Mucosa of descending colon (tissue), 3 donors: ENCODE measurements around the gene SCCPDH. TPM values are rescaled to one million over a fixed set of nuclear protein-coding genes. Genes with fewer than 3 reads are reported as not detected.

Experiments used
- ATAC-seq: fragments of 200-7000 bp; cut with Tn5 transposase; one replicate; pipeline ENCODE4 v1.9.1; 2020; ENCODE audit warnings: mild to moderate bottlenecking, moderate library complexity
- DNase-seq, 3 donors: peaks; one replicate each; pipeline ENCODE4 v3.0.0-alpha.2; 2020
- H3K36me3 ChIP-seq: fragments of 200-600 bp; one replicate; pipeline ENCODE4 v1.8.0; 2021; ENCODE audit warnings: low read depth, mild to moderate bottlenecking
- H3K4me1 ChIP-seq: fragments of 200-600 bp; one replicate; pipeline ENCODE4 v1.8.0; 2021; ENCODE audit warnings: low read depth, mild to moderate bottlenecking
- H3K4me3 ChIP-seq: fragments of 200-600 bp; one replicate; pipeline ENCODE4 v1.8.0; 2021; ENCODE audit warnings: mild to moderate bottlenecking
- H3K9me3 ChIP-seq: fragments of 200-600 bp; one replicate; pipeline ENCODE4 v1.8.0; 2021; ENCODE audit warnings: mild to moderate bottlenecking
- intact Hi-C, 2 donors: fragments of 100-400 bp; cut with DNase I in 1 of 2; cut with micrococcal nuclease in 1 of 2; formaldehyde crosslinking; loops; one replicate each; pipeline versions ENCODE4 v1.11.0 to v1.11.1; 2022; cut with DNase I, micrococcal nuclease
- total RNA-seq, 3 donors: library from RNA; stranded (reverse); fragmentation: NEBNext Ultra II Directional in 2 of 3; extraction: Animal tissue kit (Norgen Biotek cat#: 25700) in 2 of 3; gene quantifications; one replicate each; pipeline versions ENCODE4 v1.2.1 to v1.2.4, GENCODE V29; 2021 to 2023
- TF ChIP-seq, protein P1 (sequence below): fragments of 200-600 bp; IDR thresholded peaks from one replicate; pipeline ENCODE4 v1.8.0; 2022; ENCODE audit warnings: antibody characterized with exemption, mild to moderate bottlenecking
- donor health status: DM: no; HTN: no; CAD: no; lungs with moderate emphysema.
- donor health status: DM: no; HTN: no; CAD: no.
- donor health status: DM: no; HTN: yes; CAD: no.

SCCPDH gene
- total RNA-seq, 3 donors from 2014 or later: 15.5 to 31.5 (median 27.5) TPM

DNA sequence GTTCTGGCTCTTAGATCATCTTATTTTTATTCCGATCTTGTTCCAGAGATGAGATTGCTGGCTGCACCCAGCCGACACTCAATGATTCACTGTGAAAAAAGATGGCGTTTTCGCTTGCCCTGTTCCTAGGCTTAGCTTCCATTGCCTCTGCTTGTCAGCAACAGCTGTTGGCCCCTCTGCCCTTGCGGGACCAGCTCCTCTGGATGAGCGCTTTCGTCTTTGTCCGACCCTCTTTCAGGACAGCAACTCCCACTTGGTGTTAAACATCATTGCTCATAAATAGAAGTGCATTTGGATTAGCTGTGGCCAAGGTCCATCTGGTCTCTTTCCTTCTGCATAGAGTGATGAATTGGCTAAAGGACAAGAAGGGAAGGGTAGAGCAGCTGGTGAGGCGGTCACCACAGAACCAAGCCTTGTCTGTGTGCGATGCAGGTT, 43.5 kb upstream of the SCCPDH start:
- no peak for DNase-seq
- intact Hi-C loops: no loop called here

DNA sequence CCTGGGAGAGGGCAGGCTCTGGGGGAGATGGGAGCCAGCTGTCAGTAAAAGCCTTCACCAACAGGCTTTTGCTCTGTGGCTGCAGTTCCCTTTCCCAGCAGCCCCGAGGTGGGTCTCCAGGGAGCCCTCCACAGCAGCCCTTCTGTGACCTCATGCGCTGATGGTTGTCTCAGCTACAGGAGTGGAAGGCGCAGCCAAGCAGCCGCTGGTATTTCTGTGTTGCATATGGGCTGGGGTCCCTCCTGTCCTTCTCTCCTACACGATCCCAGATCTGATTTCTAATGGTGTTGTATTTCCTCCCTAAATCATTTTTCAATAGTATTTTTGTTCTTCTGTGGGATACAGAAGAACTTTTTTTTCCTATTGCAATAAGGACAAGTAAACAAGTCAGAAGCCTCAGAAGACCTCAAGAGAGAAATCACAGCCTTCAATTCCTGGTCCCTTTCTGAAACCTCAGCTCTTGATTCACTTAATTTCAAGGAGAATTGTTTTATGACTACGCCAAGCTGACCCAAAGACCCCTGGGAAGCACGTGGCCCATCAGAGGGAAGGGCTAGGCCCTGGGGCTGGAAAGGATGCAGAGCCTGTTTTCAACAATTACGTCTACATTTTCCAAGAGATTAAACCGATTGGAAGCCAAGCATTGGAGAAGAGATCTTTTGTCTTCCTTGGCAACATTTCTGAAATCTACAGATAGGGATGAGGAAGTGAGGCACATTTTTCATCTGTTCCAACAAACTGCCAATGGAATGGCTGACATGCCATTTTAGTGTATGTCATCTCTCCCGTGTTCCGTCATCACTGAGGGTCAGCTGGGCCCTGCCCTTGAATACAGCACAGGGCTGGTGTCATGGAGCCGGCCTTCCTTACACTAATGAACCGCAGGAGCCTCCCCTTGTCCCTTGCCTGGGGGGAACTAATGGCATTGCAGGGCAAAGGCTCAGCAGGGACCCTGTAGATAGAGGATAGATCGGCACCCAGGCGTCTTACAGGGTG, 42.0 kb upstream of the SCCPDH start:
- Histone ChIP-seq H3K4me3 (no peak overlapping the region), H3K4me1 (peaks cover 27% of the 10 kb centered on the region), H3K9me3 (no peaks in the 10 kb centered on the region), H3K36me3 (no peaks in the 10 kb centered on the region)
- intact Hi-C loops: no loop called here
- ATAC-seq: no peak
- TF ChIP-seq, protein P1, sequence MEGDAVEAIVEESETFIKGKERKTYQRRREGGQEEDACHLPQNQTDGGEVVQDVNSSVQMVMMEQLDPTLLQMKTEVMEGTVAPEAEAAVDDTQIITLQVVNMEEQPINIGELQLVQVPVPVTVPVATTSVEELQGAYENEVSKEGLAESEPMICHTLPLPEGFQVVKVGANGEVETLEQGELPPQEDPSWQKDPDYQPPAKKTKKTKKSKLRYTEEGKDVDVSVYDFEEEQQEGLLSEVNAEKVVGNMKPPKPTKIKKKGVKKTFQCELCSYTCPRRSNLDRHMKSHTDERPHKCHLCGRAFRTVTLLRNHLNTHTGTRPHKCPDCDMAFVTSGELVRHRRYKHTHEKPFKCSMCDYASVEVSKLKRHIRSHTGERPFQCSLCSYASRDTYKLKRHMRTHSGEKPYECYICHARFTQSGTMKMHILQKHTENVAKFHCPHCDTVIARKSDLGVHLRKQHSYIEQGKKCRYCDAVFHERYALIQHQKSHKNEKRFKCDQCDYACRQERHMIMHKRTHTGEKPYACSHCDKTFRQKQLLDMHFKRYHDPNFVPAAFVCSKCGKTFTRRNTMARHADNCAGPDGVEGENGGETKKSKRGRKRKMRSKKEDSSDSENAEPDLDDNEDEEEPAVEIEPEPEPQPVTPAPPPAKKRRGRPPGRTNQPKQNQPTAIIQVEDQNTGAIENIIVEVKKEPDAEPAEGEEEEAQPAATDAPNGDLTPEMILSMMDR: no peak
- no peak for DNase-seq

More for the DNA sequence above, 43.5 kb upstream of the SCCPDH start:
- Histone ChIP-seq H3K4me3 (no peak overlapping the region), H3K36me3 (no peaks in the 10 kb centered on the region), H3K4me1 (peaks cover 29% of the 10 kb centered on the region), H3K9me3 (no peaks in the 10 kb centered on the region)
- peak; percentile 50 for ATAC-seq
- TF ChIP-seq, protein P1: no peak

DNA sequence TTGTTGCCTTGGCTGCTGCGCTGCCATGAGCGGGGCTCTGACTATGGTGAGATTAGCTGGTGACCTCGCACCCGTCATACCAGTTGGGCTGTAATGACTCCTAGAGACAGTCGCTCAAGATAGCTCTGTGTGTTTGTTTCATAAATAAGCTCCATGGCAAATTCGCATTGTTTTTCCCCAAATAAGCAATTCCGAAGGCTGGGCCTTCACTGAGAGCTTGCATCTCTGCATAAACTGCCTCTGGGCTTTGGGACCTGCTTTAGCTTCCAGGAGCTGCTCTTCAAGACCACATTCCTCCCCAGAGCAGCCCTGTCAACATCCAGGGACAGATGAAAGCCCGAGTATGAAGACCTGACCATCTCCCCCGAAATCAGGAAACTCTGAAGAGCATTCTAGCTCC, 40.7 kb upstream of the SCCPDH start:
- Histone ChIP-seq H3K4me3 (no peak overlapping the region), H3K9me3 (no peaks in the 10 kb centered on the region), H3K36me3 (no peaks in the 10 kb centered on the region), H3K4me1 (peaks cover 14% of the 10 kb centered on the region)
- DNase-seq (no peak), ATAC-seq (no peak)
- intact Hi-C loops: no loop called here
- TF ChIP-seq, protein P1: no peak

DNA sequence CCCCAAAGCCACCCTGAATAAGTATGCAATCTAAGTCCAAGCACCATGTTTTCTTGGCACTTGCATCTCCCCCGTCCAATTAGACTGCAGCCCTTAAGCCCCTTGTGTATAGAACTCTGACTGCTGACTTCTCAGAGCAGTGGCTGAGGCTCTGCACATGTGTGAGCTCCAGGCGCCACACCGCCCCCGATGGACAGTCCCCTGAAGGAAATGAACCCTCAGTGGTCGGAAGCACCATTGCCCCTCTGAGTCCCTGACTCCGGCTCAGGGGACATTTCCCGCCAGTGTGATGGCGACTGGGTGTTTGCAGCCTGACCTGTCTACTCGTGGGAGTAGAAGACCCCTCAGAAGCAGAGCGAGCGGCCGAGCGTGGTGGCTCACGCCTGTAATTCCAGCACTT, 37.2 kb upstream of the SCCPDH start:
- peaks cover 5% of the 10 kb centered on the region for H3K4me1 ChIP-seq
- TF ChIP-seq, protein P1: no peak
- ATAC-seq (no peak), DNase-seq (no peak)
- H3K36me3 ChIP-seq: no peaks in the 10 kb centered on the region
- intact Hi-C loops: no loop called here
- no peaks in the 10 kb centered on the region for H3K9me3 ChIP-seq
- H3K4me3 ChIP-seq: no peak overlapping the region

DNA sequence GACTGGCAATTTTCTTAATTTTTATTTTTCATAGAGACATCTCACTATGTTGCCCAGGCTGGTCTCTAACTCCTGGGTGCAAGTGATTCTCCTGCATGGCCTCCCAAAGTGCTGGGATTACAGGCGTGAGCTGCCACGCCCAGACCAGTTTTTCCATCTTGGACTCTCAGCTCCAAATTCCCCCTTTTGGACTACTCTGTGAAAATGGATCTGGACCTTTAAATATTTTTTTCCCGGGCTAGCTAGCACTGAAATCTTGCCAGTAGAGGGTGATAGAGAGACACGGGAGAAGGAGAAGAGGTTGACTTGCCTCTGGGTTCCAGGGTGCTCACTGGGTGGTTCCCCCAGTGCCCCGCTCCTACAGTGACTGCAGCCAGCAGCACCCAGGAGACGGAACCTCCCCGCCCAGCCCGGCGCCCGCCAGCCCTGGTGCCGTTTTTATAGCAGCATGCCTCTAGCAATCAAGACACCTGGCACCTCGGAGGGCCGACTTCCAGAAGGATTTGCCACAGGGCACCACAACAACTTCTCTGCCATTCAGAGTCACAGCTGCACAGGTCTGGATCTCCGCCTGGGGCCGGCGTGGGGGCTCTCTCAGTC, 34.7 kb upstream of the SCCPDH start:
- Histone ChIP-seq H3K36me3 (no peaks in the 10 kb centered on the region), H3K4me1 (peaks cover 5% of the 10 kb centered on the region), H3K9me3 (no peaks in the 10 kb centered on the region), H3K4me3 (no peak overlapping the region)
- intact Hi-C loops: no loop called here
- DNase-seq (peak; percentile 83 to 88 (median 88)), ATAC-seq (peak; percentile 100)
- TF ChIP-seq, protein P1: peak; percentile 58
